Measurements from ENCODE around the gene MSANTD7.

- TF ChIP-seq CTCF (IDR thresholded peaks at IDR 0.05), result no peak
- no peak for TF ChIP-seq POLR2A (IDR thresholded peaks at IDR 0.05)
Measured at GRCh38 chr10:14875941-14876340, 37.8 kb downstream of the MSANTD7 start.

Data from body of pancreas (tissue), 4 donors.